K562 (cell line): ENCODE results near the gene CLEC17A. TPM values are rescaled to one million over a fixed set of nuclear protein-coding genes. Genes with fewer than 3 reads are reported as not detected.

Experiments used
- ATAC-seq: fragments of 200-7000 bp; cut with Tn5 transposase; 3 replicates; pipeline ENCODE4 v1.9.1; 2020; ENCODE audit warnings: moderate library complexity
- BruUV-seq: library from RNA; stranded (reverse); fragments of 400-500 nt; replicated peaks from 2 replicates; lab custom pipeline; 2021; lab: Mats Ljungman, UMichigan
- CTCF ChIA-PET: fragments of 300-600 bp; formaldehyde crosslinking; extraction: SDS; loops from one replicate; lab custom pipeline; 2021; ENCODE audit warnings: low intra/inter-chr PET ratio; lab: Yijun Ruan, JAX
- POLR2A ChIA-PET: fragments of 300-600, 350-650 bp; sonication (Branson Sonifier 250); formaldehyde crosslinking; extraction: SDS; loops from one replicate; lab custom pipeline; 2021; ENCODE audit warnings: antibody characterized with exemption, inconsistent platforms; lab: Yijun Ruan, JAX
- DNase-seq, 4 experiments: peaks; one replicate each; pipeline versions ENCODE4 v3.0.0 to v3.0.0-alpha.2; 2011 to 2018; ENCODE audit warnings: low spot score in 3 of 4, mixed read lengths in 3 of 4; ENCODE audit errors: extremely low read depth in 1 of 4
- FAIRE-seq: peaks from 2 replicates; lab custom pipeline; 2011; peaks lifted over from hg19 to GRCh38; lab: Jason Lieb, UNC
- H2AFZ ChIP-seq: 2 replicates; pipeline ENCODE4 v1.6.0; 2011; ENCODE audit warnings: low read depth, low read length, control low read depth, inconsistent platforms
- H3K27ac ChIP-seq: fragments of 200-600 bp; 3 replicates; pipeline ENCODE4 v1.8.0; 2011; ENCODE audit warnings: low read depth, mild to moderate bottlenecking, control low read depth, inconsistent platforms, low read length, moderate library complexity, mixed read lengths; ENCODE audit errors: extremely low read depth
- H3K27me3 ChIP-seq, 2 experiments: fragments of 300-600 bp in 1 of 2; 2 replicates in 1 of 2; 3 replicates in 1 of 2; pipeline versions ENCODE4 v1.6.0 to v1.8.0; 2011; ENCODE audit warnings: inconsistent platforms in 2 of 2, low read length in 2 of 2, mild to moderate bottlenecking in 1 of 2, mixed read lengths in 1 of 2, moderate library complexity in 1 of 2; ENCODE audit not compliant: control insufficient read depth in 2 of 2, insufficient read depth in 2 of 2
- H3K36me3 ChIP-seq: fragments of 300-600 bp; 3 replicates; pipeline ENCODE4 v1.8.0; 2011; ENCODE audit warnings: mild to moderate bottlenecking, low read length, inconsistent platforms; ENCODE audit not compliant: control insufficient read depth, insufficient read depth
- H3K4me1 ChIP-seq, 2 experiments: fragments of 200-600 bp in 1 of 2; replicated peaks in 1 of 2; 2 replicates in 1 of 2; 3 replicates in 1 of 2; pipeline versions ENCODE4 v1.5.1 to v1.8.0; 2011; ENCODE audit warnings: inconsistent platforms in 2 of 2, low read length in 2 of 2, mild to moderate bottlenecking in 1 of 2, mixed read lengths in 1 of 2, moderate library complexity in 1 of 2; ENCODE audit not compliant: control insufficient read depth in 2 of 2, insufficient read depth in 2 of 2
- H3K4me2 ChIP-seq: 2 replicates; pipeline ENCODE4 v1.6.1; 2011; ENCODE audit warnings: low read length, control low read depth, inconsistent platforms, mixed read lengths; ENCODE audit not compliant: insufficient read depth
- H3K4me3 ChIP-seq: fragments of 200-600 bp; sonication (generic), shearing (Covaris generic); 2 replicates; pipeline ENCODE4 v1.5.1; 2016; ENCODE audit warnings: control low read depth, inconsistent platforms
- H3K79me2 ChIP-seq: fragments of 200-600 bp; 3 replicates; pipeline ENCODE4 v1.8.0; 2011; ENCODE audit warnings: low read length, inconsistent platforms; ENCODE audit not compliant: control insufficient read depth, insufficient read depth
- H3K9ac ChIP-seq, 2 experiments: 2 replicates each; pipeline versions ENCODE4 v1.6.0 to v1.6.1; 2011; ENCODE audit warnings: low read depth in 2 of 2, low read length in 2 of 2, control low read depth in 1 of 2, inconsistent platforms in 1 of 2, mild to moderate bottlenecking in 1 of 2, mixed read lengths in 1 of 2; ENCODE audit not compliant: insufficient read depth in 1 of 2
- H3K9me1 ChIP-seq: one replicate; pipeline ENCODE4 v1.6.0; 2011; ENCODE audit warnings: inconsistent platforms, mild to moderate bottlenecking, low read length, moderate library complexity; ENCODE audit not compliant: control insufficient read depth, insufficient read depth
- H3K9me3 ChIP-seq: replicated peaks from 2 replicates; pipeline ENCODE4 v1.5.1; 2011; ENCODE audit warnings: low read depth, low read length, inconsistent platforms; ENCODE audit not compliant: control insufficient read depth, insufficient read depth
- H4K20me1 ChIP-seq: replicated peaks from 2 replicates; pipeline ENCODE4 v1.6.1; 2011; ENCODE audit warnings: low read length, inconsistent platforms, mixed read lengths; ENCODE audit not compliant: control insufficient read depth, insufficient read depth
- CXXC5 ChIP-seq: fragments of 250-450 bp; sonication (Bioruptor Pico); IDR thresholded peaks from 2 replicates; pipeline ENCODE4 v1.8.0; 2022; ENCODE audit warnings: inconsistent platforms, mild to moderate bottlenecking, moderate library complexity
- DDX20 ChIP-seq: fragments of 450-650 bp; IDR thresholded peaks from 2 replicates; pipeline ENCODE4 v1.6.1; 2016; ENCODE audit warnings: missing genetic modification characterization, low read depth, mild to moderate bottlenecking, missing compliant biosample characterization, moderate library complexity
- PTRF ChIP-seq: fragments of 450-650 bp; IDR thresholded peaks from 2 replicates; pipeline ENCODE4 v1.6.1; 2016; ENCODE audit warnings: mild to moderate bottlenecking, missing genetic modification characterization, missing compliant biosample characterization
- SMARCE1 ChIP-seq: fragments of 450-650 bp; IDR thresholded peaks from 2 replicates; pipeline ENCODE4 v1.7.1; 2016; ENCODE audit warnings: mild to moderate bottlenecking
- WGBS: fragments of 100-300 bp; shearing (Covaris generic); methylation state at CpG from one replicate; pipeline ENCODE4 v1.1.6; 2016; ENCODE audit warnings: low coverage, mixed read lengths; ENCODE audit not compliant: insufficient coverage; ENCODE audit errors: missing lambda C conversion rate; 5-methylcytosine and 5-hydroxymethylcytosine counted together
- in situ Hi-C: fragments of 300-500 bp; cut with MboI; formaldehyde crosslinking; loops from 4 replicates; pipeline ENCODE4 v1.15.0; 2018; ENCODE audit warnings: inconsistent platforms, mixed read lengths
- intact Hi-C: fragments of 100-400 bp; cut with micrococcal nuclease; formaldehyde crosslinking; loops from 2 replicates; pipeline ENCODE4 v1.14.2; 2022
- polyA plus RNA-seq, 8 experiments: library from polyadenylated mRNA; depleted of rRNA in 4 of 8; stranded (reverse) in 5 of 8; unstranded in 3 of 8; fragments of >200 nt; fragmentation: Nextera tagmentation in 2 of 8; fragmentation: Illumina TruSeq in 1 of 8; extraction: Ambion mirVana in 2 of 8; extraction: Trizol in 1 of 8; gene quantifications; 2 replicates each; pipeline versions ENCODE4 v1.2.1 to v1.2.3, GENCODE V29; 2011 to 2014; ENCODE audit warnings: inconsistent platforms in 1 of 8, missing spikeins in 1 of 8
- total RNA-seq, 7 experiments: library from RNA; depleted of rRNA in 6 of 7; stranded (reverse); fragments of >200 nt in 6 of 7; fragmentation: Illumina TruSeq in 2 of 7; extraction: Trizol in 2 of 7; gene quantifications; 2 replicates each; pipeline versions ENCODE4 v1.2.1 to v1.2.3, GENCODE V29; 2011 to 2021; ENCODE audit warnings: low replicate concordance in 1 of 7
- TF ChIP-seq, protein P1 (sequence below): sonication (generic); formaldehyde crosslinking; IDR thresholded peaks from 2 replicates; pipeline ENCODE4 v1.8.1; 2023; ENCODE audit warnings: mild to moderate bottlenecking, missing genetic modification reagents
- TF ChIP-seq, protein P2 (sequence below): sonication (generic); formaldehyde crosslinking; IDR thresholded peaks from 2 replicates; pipeline ENCODE4 v1.8.1; 2022; ENCODE audit warnings: missing genetic modification reagents
- TF ChIP-seq, protein P3 (sequence below): sonication (generic); formaldehyde crosslinking; IDR thresholded peaks from 2 replicates; pipeline ENCODE4 v1.8.1; 2023; ENCODE audit warnings: mild to moderate bottlenecking, missing genetic modification reagents, moderate library complexity

The CLEC17A gene
- total and polyA plus RNA-seq, 9 of the 15 experiments (the other 6 are each of a cell fraction or from before 2014, with no cell fraction given) = 0.03 TPM; not detected in 8

DNA sequence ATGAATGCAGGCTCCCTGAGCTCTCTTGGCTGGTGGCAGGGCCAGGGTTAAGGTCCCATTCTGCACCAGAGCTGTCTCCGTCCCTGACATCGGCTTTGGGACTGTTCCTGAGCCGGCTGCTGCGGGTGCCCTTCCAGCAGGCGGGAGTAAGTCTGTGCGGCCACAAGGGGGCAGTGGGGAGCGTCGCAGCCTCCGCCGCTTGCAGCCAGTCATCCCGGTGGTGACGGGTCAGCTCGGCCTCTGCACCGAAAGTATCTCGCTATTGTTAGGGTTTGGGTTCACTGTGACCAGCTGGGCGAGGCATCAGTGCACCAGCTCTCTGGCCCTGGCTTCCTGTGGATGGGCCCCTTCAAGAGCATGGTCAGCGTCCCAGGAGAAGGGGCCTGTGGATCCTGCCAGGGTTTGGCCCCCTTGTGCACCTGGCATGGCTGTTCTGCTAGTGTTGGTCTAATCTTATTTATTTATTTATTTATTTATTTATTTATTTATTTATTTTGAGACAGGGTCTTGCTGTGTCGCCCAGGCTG is 26.2 kb upstream of the CLEC17A start:
- no peak overlapping the region for H2AFZ ChIP-seq
- TF ChIP-seq, protein P1, sequence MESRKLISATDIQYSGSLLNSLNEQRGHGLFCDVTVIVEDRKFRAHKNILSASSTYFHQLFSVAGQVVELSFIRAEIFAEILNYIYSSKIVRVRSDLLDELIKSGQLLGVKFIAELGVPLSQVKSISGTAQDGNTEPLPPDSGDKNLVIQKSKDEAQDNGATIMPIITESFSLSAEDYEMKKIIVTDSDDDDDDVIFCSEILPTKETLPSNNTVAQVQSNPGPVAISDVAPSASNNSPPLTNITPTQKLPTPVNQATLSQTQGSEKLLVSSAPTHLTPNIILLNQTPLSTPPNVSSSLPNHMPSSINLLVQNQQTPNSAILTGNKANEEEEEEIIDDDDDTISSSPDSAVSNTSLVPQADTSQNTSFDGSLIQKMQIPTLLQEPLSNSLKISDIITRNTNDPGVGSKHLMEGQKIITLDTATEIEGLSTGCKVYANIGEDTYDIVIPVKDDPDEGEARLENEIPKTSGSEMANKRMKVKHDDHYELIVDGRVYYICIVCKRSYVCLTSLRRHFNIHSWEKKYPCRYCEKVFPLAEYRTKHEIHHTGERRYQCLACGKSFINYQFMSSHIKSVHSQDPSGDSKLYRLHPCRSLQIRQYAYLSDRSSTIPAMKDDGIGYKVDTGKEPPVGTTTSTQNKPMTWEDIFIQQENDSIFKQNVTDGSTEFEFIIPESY (CRISPR knock-in tag) = peak; percentile 57; the same call in 1 of the 2 replicates
- TF ChIP-seq CXXC5 = peak; percentile 51; the same call in 1 of the 2 replicates
- no peak for TF ChIP-seq DDX20 (tag)
- TF ChIP-seq, protein P2, sequence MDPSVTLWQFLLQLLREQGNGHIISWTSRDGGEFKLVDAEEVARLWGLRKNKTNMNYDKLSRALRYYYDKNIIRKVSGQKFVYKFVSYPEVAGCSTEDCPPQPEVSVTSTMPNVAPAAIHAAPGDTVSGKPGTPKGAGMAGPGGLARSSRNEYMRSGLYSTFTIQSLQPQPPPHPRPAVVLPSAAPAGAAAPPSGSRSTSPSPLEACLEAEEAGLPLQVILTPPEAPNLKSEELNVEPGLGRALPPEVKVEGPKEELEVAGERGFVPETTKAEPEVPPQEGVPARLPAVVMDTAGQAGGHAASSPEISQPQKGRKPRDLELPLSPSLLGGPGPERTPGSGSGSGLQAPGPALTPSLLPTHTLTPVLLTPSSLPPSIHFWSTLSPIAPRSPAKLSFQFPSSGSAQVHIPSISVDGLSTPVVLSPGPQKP (CRISPR knock-in tag) = no peak
- TF ChIP-seq, protein P3, sequence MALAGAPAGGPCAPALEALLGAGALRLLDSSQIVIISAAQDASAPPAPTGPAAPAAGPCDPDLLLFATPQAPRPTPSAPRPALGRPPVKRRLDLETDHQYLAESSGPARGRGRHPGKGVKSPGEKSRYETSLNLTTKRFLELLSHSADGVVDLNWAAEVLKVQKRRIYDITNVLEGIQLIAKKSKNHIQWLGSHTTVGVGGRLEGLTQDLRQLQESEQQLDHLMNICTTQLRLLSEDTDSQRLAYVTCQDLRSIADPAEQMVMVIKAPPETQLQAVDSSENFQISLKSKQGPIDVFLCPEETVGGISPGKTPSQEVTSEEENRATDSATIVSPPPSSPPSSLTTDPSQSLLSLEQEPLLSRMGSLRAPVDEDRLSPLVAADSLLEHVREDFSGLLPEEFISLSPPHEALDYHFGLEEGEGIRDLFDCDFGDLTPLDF (CRISPR knock-in tag) = no peak
- no peak for TF ChIP-seq SMARCE1
- no peak for TF ChIP-seq PTRF (tag)

More for the DNA sequence above, 26.2 kb upstream of the CLEC17A start:
- peak overlapping the region; percentile 80 for H3K4me2 ChIP-seq
- intact Hi-C loops (loop anchor here (10.0 kb wide), 1 partner anchor 122 kb away; the partner anchor contains the start of gene PKN1), in situ Hi-C loops (no loop called here)
- H3K4me3 ChIP-seq = no peak overlapping the region
- H3K27ac ChIP-seq = peak overlapping the region; percentile 43; the same call in 1 of the 3 replicates
- 10% methylated on average over 18 of the region's 18 CpGs for WGBS
- no TSS peak for BruUV-seq
- peaks cover 9% of the 10 kb centered on the region; the same call in 1 of the 3 replicates for H3K36me3 ChIP-seq
- DNase-seq (peak; percentile 81 to 88 (median 82)), FAIRE-seq (peak; percentile 92), ATAC-seq (peak; percentile 94)
- peaks cover 18% of the 10 kb centered on the region for H4K20me1 ChIP-seq
- H3K27me3 ChIP-seq = no peaks in the 10 kb centered on the region
- POLR2A ChIA-PET = interaction anchor here (0.6 to 1.9 kb wide), 4 partner anchors 9 to 177 kb away, joined by 3 to 6 read pairs (median 4); partner anchors contain the start of gene DNAJB1
- no peaks in the 10 kb centered on the region for H3K9me3 ChIP-seq
- peak overlapping the region in 1 of 2 experiments; percentile 81; a peak in 2 of 4 replicates for H3K9ac ChIP-seq
- CTCF ChIA-PET = interaction anchor here (0.6 kb wide), 1 partner anchor 20 kb away, joined by 3 read pairs; no protein-coding TSS in a partner anchor
- H3K9me1 ChIP-seq = peaks cover 2% of the 10 kb centered on the region
- H3K79me2 ChIP-seq = peaks cover 81% of the 10 kb centered on the region
- peaks cover 12 to 74% of the 10 kb centered on the region in 2 experiments; a peak in 4 of 5 replicates for H3K4me1 ChIP-seq
